CD4-positive, alpha-beta T cell treated with Interleukin-6 for 4 hours (primary cell): ENCODE data around the gene PLEKHG3.
"Not testable (repeated sequence)": the region's sequence is repeated elsewhere in the genome, so short reads cannot be mapped to it uniquely, and the experiment has no call there.

ENCODE experiments used
- DNase-seq: peaks from one replicate; pipeline ENCODE4 v3.0.0-alpha.2; 2020; ENCODE audit warnings: mixed read lengths

Gene PLEKHG3

GRCh38 chr14:64688811-64689281 lies 15.4 kb upstream of the PLEKHG3 start:
- no peak for DNase-seq

DNA sequence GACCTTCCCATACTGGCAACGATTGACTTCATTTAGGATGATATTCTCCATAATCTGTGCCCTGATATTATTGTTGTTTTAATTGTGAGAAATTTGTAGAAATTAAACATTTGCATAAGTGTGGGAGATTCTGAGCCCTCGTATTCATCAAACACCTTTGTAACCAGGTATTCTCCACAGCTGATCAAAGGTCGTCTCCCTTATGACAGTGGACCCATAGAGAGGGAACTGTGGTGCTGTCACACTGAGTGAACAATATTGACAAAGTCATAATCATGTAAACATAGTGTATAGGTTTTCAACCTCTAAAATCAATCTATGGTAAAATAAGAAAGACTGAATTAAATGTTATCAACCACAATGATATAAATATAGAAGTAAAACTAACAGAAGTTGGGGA lies 14.9 kb upstream of the PLEKHG3 start:
- DNase-seq = no peak

- not testable (repeated sequence) for DNase-seq
These were observed 13.6 kb upstream of the PLEKHG3 start for GRCh38 chr14:64690607-64691006.

GRCh38 chr14:64691376-64691775 lies 12.8 kb upstream of the PLEKHG3 start:
- no peak for DNase-seq

DNA sequence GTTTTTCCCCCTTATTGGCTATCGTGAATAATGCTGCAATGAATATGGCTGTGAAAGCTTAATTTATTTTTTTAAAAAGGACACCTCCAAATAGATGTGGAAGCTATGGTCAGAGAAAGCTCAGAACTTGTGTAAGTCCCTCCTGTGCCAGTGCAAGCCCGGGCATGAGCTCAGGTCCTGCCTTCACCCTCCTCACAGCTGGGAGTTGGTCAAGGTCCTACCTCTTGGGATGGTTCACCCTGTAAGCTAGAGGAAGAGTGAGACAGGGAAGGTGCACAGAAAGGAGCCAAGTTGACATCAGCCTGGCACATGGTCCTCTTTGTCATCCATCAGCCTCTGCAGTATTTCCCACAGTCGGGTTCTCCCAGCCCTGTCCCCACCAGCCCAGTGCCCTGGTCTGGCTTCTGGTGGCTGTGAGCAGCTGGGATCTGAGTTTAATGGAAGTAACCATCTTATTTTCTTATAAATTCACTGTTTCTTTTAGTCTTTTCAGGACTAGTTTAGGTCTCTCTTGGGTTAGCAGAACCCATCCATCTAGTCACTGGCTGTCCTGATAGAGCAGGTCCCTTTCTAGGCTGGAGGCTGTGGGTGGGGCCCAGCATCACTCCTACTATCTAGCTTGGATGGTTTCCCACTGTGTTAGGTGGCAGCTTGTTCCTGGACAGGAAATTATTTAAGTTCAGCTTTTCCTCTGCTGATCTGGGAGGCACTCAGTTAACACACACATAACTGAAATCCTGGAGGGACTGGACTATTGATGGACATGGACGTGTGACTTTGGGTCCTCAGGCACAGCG lies 11.8 kb upstream of the PLEKHG3 start:
- DNase-seq = no peak

GRCh38 chr14:64692986-64693809 lies 11.0 kb upstream of the PLEKHG3 start:
- DNase-seq = no peak

- no peak for DNase-seq
These were observed 10.4 kb upstream of the PLEKHG3 start for GRCh38 chr14:64693810-64694165.

DNA sequence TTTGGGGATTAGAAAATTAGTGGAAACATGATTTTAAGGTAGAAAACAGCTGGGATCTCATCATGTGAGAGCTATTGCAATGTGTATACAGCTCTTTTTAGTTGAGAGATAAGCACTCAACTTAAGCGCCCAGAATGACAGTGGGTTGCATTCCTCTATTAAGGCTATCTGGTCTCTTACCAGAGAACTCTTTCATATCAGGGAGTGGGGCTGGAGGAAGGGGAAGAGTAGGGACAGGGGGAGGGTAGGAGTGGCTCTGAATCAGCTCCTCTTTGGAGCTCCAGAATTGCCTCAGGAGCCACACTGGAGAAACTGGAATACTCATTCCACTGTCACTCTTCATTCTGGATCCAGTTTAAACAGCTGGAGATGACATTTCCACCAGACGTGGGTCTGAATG lies 9.2 kb upstream of the PLEKHG3 start:
- DNase-seq = no peak

GRCh38 chr14:64696355-64696857 lies 7.8 kb upstream of the PLEKHG3 start:
- peak; percentile 31 for DNase-seq

DNA sequence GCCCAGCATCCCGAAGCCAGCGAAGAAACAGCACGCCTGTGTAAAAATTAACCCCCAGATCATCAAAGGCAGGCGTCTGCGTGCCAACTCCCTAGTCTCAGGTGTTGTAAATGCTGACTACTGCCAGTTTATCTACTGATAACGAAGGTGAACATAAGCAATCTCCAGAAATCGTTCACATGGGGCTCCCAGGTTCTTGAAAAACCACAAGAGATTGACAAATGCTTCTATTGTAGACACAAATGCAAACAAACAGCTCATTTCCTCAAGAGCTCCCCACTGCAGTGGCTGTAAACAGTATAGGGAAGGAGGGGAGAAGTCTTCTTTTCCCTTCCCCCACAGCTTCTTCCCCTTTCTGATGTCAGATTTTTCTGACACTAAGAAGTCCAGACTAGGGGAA lies 5.3 kb upstream of the PLEKHG3 start:
- DNase-seq = peak; percentile 42

- no peak for DNase-seq
These were observed 3.9 kb upstream of the PLEKHG3 start for GRCh38 chr14:64700290-64700689.

DNA sequence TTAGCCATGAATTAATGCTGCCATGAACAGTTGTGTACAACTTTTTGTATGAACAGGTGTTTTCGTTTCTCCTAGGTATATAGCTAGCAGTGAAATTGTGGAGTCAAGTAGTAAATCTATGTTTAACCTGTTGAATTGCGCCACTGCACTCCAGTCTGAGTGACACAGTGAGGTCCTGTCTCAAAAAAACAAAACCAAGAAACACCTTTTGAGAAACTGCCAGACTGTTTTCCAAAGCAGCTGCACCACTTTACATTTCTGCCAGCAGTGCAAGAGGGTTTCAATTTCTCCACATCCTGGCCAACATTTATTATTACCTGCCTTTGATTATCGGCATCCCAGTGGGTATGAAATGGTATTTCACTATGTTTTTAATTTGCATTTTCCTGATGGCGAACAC lies 3.3 kb upstream of the PLEKHG3 start:
- DNase-seq = no peak

DNA sequence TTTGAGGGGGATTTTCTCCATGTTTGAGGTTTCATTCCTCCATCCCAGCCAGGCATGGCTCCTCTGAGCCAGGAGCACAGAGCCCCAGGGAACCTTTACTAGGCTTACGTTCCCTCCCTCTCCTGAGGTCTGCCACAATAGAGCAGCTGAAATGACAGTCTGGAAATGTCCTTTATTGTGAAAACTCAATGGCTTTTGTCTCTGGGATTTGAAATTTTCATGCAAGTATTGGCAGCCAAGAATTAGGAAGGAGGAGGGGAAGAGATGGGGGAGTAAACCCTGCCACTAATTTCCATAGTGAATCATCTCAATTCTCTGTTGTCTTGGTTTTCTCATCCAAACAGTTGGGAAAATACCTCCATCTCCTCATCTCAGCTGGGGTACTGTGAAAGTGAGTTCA lies 2.6 kb upstream of the PLEKHG3 start:
- no peak for DNase-seq

DNA sequence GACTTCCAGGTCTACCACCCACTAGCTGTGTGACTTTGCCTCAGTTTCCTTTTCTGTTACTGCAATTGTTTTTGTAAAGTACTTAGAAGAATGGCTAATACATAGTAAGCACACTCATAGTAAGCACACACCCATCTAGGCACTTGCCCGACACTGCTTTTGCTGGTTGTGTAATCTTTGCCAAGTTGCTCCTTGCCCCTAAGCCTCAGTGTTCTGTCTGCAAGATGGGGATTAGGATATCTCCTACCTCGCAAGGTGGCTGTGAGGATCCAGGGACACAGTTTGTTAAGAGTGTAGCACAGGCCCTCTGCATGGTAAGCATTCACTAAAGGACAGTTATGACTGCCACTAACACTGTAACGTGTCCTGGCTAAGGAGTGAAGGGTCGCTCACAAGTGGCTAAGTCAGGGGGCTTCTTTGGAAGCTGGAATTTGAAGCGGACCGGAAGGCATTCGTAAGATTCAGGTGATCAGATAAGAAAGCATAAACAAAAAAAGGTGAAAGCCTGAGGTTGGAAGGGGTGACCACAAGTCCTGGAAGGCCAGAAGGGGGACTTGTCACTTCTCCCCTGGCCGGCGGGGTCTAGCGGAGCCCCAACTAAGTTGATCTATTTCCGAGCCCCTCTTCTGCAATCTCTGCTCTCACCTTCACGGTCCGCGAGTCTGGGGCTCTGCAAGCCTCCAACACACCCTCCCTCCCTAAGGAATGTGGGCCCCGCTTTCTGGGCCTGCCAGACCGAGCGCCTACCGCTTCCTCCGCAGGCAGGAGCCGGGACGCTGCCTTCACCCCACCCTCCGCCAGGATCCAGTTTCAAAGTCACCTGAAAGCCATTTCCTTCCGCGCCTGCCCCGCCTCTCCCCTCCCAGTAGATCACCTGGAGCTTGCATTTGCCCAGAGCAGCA lies 1.5 kb upstream of the PLEKHG3 start:
- DNase-seq = peak; percentile 55

DNA sequence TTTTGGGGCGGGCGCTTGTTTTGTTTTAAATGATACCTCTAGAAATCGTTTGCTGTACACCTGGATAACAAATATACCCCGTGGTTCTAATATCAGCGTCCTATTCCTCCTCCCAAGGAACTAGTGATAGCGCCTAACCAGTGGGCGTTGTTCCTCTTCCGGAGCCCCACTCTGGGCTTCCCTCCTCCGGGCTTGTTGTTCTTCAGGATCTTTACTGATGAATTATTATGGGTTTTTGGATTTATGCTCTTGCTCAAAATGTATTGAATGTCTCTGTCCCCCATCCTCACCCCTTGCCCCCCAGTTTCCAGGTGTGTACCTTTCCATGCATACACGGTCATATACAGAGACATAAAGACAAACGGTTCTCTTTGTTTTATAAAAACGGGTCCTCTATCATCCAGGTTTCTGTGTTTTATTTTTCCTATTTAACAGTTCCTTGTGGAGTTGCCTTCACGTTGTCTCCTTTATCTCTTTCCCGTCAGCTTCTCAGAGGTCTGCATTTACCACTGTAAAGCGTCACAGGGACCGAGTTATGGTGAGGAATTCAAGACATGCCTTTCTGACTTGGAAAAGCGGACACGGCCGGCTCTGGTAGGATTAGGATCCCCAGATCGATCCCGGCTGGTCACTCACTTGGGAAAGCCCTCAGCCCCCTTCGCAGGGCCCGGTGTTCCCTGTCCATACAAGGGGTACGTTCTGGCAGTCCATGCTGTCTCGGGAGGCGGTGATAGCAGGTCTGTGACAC lies 655 bp upstream of the PLEKHG3 start:
- no peak for DNase-seq

GRCh38 chr14:64704743-64705380 lies 638 bp downstream of the PLEKHG3 start:
- DNase-seq = no peak

DNA sequence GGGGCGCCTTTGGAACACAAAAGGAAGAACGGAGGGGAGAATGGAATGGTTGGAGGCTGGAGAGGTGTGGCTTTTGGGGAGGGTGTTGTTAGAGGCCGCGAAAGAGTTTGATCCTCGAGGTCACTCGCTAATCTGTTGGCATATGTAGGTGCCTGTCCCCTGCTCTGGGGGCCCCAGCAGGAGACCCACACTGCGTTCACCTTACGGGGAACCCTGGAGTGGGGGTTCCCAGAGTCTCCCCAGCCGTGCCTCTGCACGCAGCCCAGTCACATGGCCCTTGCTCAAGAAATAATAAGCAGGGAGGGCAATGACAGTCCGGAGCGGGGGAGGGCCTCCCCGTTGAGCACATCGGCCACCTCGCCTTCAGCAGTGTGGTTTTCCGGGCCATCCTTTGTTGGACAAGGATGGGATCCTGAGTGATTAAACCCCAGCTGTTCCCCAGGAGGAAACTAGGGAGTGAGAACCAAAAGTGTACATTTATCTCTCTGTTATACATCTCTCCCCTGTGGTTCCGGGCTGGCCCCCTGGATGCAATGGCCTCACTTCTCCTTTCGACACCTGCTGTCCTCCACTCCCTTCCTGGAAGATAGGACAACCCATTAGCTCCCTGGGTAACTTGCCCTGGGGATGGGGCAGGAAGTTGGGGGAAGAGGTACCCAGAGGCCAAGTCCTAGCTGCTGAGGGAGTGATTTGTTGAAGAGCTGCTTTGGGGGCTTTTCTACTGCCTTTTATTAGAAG lies 1.3 kb downstream of the PLEKHG3 start:
- DNase-seq = no peak

GRCh38 chr14:64706119-64706592 lies 1.9 kb downstream of the PLEKHG3 start:
- DNase-seq = no peak

- DNase-seq = no peak
These were observed 2.5 kb downstream of the PLEKHG3 start for GRCh38 chr14:64706593-64707193.

GRCh38 chr14:64707661-64708060 lies 3.4 kb downstream of the PLEKHG3 start:
- peak; percentile 33 for DNase-seq
